Left forelimb (tissue), 1 donor: ENCODE results near the gene RNU5D-1.

Experiments
- DNase-seq: peaks from one replicate; pipeline ENCODE4 v3.0.0-alpha.2; 2018; ENCODE audit warnings: low spot score

Gene RNU5D-1

GRCh38 chr1:44724955-44725698 is 5.8 kb downstream of the RNU5D-1 start:
- no peak for DNase-seq

- DNase-seq = no peak
These were observed 6.5 kb downstream of the RNU5D-1 start for GRCh38 chr1:44724296-44724954.

- no peak for DNase-seq
These were observed 7.3 kb downstream of the RNU5D-1 start for GRCh38 chr1:44723496-44724295.

- no peak for DNase-seq
These were observed 7.9 kb downstream of the RNU5D-1 start for GRCh38 chr1:44723064-44723463.

- no peak for DNase-seq
These were observed 9.2 kb downstream of the RNU5D-1 start for GRCh38 chr1:44721485-44722361.

GRCh38 chr1:44720281-44720680 is 10.7 kb downstream of the RNU5D-1 start:
- no peak for DNase-seq

- DNase-seq = no peak
These were observed 11.7 kb downstream of the RNU5D-1 start for GRCh38 chr1:44719318-44719717.

GRCh38 chr1:44718091-44718490 is 12.9 kb downstream of the RNU5D-1 start:
- DNase-seq = no peak

- DNase-seq = no peak
These were observed 13.3 kb downstream of the RNU5D-1 start for GRCh38 chr1:44717653-44718052.

- no peak for DNase-seq
These were observed 13.8 kb downstream of the RNU5D-1 start for GRCh38 chr1:44717156-44717555.

GRCh38 chr1:44714944-44715571 is 15.9 kb downstream of the RNU5D-1 start:
- no peak for DNase-seq

GRCh38 chr1:44714532-44714931 is 16.4 kb downstream of the RNU5D-1 start:
- DNase-seq = no peak

- DNase-seq = no peak
These were observed 17.6 kb downstream of the RNU5D-1 start for GRCh38 chr1:44713321-44713781.

GRCh38 chr1:44707959-44708831 is 22.8 kb downstream of the RNU5D-1 start:
- no peak for DNase-seq

- no peak for DNase-seq
These were observed 23.7 kb downstream of the RNU5D-1 start for GRCh38 chr1:44707112-44707881.

GRCh38 chr1:44705938-44706337 is 25.0 kb downstream of the RNU5D-1 start:
- DNase-seq = no peak

- no peak for DNase-seq
These were observed 25.5 kb downstream of the RNU5D-1 start for GRCh38 chr1:44705470-44705869.

- no peak for DNase-seq
These were observed 29.8 kb downstream of the RNU5D-1 start for GRCh38 chr1:44701141-44701573.

- DNase-seq = no peak
These were observed 30.4 kb downstream of the RNU5D-1 start for GRCh38 chr1:44700573-44700972.
